Tibial nerve (tissue), 4 donors: ENCODE measurements around the gene CASKIN2.

Experiments used
- CTCF ChIP-seq, 5 experiments: fragments of 200-600 bp in 3 of 5; fragments of 450-650 bp in 2 of 5; sonication (generic) in 3 of 5; IDR thresholded peaks; one replicate each; pipeline ENCODE4 v1.5.1; 2016 to 2019; ENCODE audit warnings: antibody characterized with exemption in 5 of 5, mild to moderate bottlenecking in 3 of 5, moderate library complexity in 2 of 5
- EP300 ChIP-seq, 2 donors: sonication (generic); formaldehyde crosslinking; IDR thresholded peaks; one replicate each; pipeline ENCODE4 v1.6.1; 2017; ENCODE audit warnings: antibody characterized with exemption in 2 of 2, mild to moderate bottlenecking in 1 of 2
- POLR2A ChIP-seq, 2 donors: fragments of 450-650 bp; IDR thresholded peaks; one replicate each; pipeline ENCODE4 v1.6.1; 2017; ENCODE audit warnings: antibody characterized with exemption in 2 of 2, mild to moderate bottlenecking in 2 of 2, moderate library complexity in 2 of 2

GRCh38 chr17:75472119-75472518, 43.2 kb downstream of the CASKIN2 start:
- TF ChIP-seq POLR2A (IDR thresholded peaks at IDR 0.05) (no peak), CTCF (IDR thresholded peaks at IDR 0.05) (no peak), EP300 (IDR thresholded peaks at IDR 0.05) (no peak)
